Femur (tissue), 1 donor: Measurements from ENCODE around the gene NTN5.
"Not testable (repeated sequence)": the region's sequence is repeated elsewhere in the genome, so short reads cannot be mapped to it uniquely, and the experiment has no call there.

Experiments used
- DNase-seq: peaks from one replicate; pipeline ENCODE4 v3.0.0-alpha.2; 2017

The NTN5 gene, protein sequence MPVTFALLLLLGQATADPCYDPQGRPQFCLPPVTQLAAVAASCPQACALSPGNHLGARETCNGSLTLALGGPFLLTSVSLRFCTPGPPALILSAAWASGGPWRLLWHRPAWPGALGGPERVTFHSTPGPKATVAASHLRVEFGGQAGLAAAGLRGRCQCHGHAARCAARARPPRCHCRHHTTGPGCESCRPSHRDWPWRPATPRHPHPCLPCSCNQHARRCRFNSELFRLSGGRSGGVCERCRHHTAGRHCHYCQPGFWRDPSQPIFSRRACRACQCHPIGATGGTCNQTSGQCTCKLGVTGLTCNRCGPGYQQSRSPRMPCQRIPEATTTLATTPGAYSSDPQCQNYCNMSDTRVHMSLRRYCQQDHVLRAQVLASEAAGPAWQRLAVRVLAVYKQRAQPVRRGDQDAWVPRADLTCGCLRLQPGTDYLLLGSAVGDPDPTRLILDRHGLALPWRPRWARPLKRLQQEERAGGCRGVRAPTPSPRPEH

DNA sequence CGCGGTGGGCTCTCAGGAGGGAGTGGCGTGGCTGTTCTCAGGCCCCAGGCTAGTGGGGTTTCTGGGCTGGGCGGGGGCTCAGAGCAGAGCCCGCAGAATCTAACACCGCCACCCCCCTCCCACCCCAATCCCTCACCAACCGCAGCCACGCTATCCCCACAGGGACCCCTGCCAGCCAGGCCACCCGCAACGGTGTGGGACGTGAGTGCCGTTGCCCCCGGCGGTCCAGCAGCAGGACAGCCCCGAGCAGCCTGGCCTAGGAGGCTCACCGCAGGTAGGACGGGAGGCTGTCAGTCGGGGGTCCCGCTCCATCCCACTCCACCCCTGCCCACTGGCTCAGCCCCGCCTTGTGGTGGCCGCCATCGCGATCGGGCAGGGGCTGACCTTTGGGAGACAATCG lies at the start of gene NTN5:
Gene NTN5 (minus strand): TSS at position 24 of the 400 bp plus-strand sequence. CDS start 2,031 bp downstream, outside the sequence.
- DNase-seq: no peak

DNA sequence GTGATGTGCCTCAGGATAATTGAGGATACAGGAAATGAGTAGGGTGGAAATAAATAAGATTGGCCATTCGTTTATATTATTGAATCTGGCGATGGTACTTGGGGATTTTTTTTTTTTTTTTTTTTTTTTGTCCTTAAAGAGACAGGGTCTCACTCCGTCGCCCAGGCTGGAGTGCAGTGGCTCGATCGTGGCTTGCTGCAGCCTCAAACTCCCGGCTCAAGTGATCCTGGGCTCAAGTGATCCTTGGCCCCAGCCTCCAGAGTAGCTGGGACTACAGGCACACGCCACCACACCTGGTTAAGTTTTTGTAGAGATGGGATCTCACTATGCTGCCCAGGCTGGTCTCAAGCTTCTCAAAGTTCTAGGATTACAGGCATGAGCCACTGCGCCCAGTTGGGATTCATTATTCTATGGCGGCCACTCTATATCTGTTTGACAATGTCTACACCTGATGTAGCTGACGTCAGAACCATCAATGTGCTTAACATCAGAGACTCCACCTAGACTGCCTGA lies 49.4 kb upstream of the NTN5 start:
- DNase-seq: no peak

DNA sequence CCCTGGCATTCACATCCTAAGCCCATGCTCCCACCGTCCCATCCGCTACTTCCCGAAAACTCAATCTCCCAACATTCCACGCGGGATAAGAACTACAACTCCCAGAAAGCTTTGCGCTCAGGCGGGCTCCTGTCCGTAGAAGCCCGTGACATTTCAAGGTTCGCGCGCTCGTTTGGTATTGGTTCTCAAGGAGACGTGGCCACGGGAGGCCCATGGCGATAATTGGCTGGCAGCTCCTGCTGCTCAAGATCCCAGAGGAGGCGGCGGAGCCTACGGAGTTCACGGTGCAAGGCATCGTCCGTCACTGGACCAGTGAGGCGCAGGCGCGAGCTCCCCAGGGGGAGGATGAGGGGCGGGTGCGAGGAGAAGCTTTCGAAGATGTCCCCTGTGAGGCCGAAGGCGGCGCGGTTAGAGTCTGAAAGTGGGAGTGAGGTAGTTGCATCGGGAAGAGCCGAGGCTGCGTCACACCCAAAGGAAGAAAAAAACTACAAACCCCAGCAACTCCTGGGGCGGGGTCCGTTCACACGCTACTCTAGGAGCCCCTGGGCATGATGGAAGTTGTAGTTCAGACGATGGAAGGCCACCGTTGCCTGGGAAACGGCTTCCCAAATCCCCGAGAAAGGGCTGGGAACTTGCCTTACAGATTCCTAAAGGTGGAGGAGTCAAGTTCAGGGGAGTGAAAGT lies 47.9 kb upstream of the NTN5 start:
- peak; percentile 99 for DNase-seq

DNA sequence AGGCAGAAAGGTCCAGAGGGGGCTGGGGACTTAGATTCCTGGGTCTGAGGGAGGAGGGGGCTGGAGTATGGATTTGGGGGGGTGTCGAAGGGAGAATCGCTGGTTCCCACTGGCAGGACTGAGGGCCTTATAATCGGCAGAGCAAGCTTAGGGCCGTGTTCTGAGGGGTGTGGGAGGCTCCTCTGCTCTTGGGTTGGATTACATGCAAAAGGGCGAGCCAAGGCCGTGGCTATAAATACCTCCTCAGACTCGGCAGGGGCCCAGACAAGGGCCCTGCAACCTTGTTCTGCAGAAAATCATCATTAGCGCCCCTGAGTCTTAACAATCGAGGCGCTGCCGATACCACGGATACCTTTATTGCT lies 47.4 kb upstream of the NTN5 start:
- DNase-seq: no peak

DNA sequence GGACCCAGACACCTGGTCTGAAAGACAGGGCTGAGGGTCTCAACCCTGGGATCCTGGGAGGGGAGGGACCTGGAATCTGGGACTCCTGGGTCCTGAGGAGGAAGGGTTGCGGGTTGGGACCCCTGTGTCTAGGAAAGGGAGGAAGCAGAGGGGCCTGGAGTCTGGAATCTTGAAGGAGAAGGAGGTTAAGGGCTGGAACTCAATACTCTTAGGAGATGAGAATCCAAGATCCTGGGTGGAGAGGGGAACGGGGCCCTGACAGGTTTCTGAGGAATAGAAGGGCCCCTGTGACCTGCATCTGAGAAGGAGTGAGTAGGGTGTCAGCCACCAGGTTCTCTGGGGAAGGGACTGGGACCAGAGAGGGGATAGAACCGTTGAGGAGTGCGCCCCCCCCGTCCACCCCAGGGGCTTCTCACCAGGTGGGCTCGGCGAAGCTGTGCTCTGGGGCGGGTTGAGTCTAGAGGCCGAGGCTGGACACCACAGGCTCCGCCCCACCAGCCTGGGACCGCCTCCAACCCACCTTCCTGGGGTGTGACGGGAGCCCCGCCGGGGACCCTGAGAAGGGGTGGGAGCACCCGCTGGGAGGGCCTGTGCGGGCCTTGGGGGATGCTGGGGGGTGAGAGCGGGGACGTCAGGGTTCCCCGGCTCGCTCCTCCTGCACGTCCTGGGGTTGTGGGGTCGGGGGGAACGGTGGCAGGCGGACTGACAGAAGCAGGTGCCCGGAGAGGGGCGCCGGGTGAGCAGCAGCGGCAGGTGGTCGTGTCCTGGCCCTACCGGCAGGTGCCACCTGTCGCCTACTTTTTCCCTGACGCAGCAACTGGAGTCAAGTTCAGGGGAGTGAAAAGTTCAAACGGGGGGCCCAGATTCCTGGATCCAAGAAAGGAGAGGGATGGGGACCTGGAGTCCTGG lies 46.7 kb upstream of the NTN5 start, which contains the start of gene MAMSTR:
Gene MAMSTR (minus strand): TSS at position 463 of the 909 bp plus-strand sequence. CDS start 694 bp downstream, outside the sequence.
- DNase-seq: peak; percentile 84

DNA sequence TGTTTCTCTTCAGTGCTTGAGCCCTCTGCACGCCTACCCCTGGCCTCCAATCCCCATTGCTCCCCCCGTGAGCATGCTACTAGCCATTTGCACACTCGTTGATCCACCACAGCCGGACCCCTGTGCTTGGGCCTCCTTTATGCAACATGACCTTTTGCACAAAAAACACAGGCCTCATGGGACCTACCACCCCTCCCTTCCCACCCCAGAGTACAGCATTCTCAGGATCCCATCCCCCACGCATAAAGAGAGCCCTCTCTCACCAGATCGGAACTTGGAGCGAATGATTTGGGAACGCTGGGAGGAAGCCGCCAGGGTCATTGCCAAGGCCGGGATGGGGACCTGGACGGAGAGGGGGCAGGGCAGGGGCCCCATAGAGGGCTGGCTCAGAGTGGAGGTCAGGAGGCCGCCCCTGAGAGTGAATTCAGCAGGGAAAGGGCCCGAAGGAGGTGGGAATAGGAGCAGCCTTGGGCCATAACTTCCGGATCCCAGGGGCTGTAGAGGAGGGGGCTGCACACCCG lies 46.0 kb upstream of the NTN5 start:
- DNase-seq: peak; percentile 47

DNA sequence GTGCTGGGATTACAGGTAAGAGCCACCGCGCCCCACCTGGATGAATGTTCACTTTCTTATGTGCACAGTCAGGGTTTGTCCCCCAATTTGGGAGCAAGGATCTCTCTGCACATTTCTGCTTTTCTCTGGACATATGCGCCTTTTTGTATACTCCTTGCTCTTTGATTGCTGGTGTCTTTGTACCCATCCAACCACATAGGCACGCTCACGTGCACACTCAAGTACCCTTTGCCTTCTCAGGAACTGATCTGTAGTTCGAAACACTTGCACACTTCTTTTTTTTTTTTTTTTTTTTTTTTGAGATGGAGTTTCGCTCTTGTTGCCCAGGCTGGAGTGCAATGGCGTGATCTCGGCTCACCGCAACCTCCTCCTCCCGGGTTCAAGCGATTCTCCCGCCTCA lies 45.3 kb upstream of the NTN5 start:
- not testable (repeated sequence) for DNase-seq

DNA sequence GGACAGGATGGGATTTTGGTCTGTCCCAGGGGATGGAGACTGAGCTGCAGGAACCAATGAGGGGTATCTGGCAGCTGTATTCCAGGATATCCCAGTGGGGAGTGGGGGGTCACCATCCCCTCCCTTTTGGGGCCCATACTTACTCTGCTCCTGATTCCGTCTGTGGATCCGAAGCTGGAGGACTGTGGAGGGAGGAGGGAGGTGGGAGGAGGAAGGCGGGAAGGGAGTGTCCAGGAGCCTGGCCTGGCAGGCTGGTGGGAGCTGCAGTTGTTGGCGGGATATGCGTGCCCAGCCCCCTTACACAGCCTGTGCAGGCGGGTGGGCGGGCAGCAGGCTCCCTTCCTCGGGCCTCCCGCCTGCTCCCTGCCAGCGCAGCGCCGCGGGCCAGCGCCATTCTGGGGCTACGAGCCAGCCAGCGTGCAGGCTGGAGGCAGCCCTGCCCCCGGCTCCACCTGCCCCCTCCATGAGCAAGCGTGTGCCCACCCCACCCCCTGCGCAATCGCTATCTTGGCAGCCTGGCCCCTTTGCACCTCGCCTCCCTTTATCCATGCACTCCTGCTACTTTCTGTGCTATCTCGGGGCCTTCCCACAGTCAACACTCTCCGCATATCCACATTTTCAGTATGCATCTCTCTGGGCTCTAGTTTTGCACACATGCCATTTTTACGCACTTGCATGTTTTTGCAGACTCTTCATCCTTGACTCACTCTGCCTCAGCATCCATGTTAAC lies 43.9 kb upstream of the NTN5 start:
- peak; percentile 94 for DNase-seq

DNA sequence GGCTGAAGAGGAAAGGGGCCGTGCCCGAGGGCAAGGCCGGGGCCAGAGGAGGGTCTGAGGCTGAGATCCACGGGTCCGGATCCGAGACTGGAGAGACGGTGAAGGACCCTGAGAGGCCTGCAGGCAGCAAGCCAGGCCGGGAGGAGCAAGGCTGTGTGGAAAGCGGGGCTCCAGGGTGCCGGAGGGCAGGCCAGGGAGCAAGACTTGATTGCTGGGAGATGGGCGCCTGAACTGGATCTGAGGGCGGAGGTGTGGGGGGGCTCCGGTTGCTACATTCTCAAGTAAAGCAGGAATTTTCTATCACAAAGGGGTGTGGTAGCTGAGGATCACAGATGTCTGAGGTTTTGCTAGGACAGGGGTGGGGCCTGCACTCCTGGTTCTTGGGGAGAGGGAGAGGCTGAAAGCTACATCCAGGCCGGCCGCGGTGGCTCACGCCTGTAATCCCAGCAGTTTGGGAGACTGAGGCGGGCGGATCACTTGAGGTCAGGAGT lies 42.9 kb upstream of the NTN5 start:
- peak; percentile 54 for DNase-seq

DNA sequence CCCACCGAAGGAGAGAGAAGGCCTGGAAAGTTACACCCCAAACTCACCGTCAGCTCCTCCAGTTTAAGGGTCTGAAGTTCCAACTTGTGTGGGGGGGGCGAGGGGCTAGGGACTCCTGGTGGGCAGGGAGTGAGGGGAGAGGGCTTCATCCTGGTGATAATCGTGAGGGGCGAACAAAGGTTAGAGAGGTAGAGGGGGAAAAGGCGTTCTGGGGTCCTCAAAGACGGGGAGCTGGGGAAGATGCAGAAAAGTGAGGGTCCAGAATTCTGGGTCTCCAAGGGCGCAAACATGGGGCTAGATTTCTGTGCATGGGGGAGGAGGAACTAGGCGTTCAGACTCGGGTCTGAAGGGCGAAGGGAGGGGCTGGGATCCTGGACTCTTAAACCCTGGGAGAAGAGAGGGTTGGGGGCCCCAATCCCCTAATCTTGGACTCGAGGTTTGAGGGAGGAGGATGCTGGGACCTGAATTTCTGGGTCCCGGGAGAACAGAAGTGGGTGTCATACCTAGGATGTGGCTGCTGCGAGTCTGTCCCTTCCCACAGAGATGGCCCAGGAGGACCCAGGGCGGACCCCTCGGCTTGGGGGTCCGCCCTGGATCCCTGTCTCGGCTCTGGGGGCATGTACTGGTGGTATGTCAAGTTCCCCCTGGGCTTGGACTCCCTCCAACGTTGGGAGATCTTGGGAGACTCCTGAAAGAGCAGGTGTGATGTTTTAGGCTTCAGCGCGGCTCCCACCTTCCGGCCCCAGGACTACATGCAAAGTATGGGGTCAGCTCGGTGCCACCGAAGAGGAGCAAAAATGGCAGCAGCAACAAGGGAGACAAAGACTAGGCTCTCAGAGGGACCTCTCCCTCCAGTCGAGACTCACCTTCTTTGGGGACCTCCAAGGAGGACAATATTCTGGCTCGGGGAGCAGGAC lies 42.2 kb upstream of the NTN5 start:
- peak; percentile 49 for DNase-seq

DNA sequence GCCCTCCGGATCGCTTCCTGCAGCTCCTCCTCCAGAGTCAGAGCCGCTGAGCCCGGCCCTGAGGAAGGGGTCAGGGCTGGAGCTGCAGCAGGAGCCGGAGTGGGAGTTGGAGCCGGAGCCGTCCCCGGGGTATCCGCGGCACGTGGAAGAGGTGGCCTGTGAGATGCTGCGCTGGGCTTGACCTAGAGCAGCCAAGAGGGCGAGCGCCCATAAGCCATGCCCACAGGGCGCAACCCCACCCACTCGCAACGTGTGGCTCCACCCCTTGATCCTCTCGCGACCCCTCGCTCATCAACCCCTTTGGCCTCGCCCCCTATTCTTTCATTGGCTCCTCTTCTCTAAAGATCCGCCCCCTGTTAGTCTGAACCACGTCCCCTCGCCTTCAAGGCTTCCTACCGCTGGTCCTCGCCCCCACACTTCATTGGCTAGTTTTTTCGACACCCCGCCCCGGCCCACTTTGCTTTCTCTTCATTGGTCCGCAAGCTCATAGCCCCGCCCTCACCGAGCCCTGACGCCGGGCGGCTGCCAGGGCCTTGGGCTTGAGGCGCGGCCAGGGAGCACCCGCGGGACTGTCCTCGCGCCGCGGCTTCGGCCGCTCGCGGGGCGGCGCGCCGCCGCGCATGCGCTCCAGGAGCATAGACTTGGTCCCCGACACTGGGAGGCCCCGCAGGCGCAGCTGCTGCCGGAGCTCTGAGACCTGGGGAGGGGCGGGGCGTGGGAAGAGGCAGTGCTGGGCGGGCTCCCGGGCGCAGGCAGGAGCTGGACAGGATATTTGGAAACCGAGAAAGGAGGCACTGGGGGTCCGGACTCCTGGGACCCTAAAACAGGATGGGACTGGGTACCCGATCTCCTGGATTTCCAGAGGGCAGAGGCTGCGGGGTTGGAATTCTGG lies 41.3 kb upstream of the NTN5 start:
- peak; percentile 100 for DNase-seq

DNA sequence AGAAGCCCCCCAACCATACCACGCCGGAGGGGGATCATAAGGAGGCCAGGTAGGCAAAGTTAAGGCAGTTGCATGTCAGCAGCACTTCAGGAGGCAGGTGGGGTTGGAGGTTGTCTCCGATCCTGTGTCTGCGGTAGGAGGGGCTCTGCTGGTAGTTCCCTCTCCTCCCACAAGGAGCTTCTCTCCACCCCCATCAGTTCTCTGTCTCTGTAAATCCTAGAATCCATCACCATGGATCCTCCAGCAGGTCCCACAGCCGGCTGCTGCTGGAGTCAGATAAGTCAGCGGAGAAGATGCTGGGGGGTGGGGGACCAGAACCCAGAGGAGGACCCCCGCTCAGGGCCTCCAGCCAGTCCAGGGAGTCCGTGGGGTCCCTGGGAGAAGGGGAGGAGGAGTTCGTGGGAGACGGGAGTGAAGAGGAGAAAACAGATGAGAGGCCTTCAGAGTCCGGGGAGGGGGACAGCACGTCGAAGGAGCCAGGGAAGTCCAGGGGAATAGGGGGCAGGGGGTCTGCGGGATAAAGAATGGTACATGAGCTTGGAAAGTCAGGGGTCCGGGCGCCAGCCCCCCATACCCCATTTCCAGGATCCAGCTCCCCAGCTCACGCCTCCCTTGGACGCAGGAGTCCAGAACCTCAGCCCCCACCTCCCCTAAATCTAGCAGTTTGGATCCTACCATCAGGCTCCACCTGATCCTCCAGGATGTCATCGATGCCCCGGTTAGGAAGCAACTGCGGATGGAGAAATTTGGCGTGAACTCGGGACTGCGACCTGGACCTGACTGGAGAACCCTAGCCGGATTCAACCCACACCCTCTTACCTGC lies 40.4 kb upstream of the NTN5 start:
- peak; percentile 30 for DNase-seq

DNA sequence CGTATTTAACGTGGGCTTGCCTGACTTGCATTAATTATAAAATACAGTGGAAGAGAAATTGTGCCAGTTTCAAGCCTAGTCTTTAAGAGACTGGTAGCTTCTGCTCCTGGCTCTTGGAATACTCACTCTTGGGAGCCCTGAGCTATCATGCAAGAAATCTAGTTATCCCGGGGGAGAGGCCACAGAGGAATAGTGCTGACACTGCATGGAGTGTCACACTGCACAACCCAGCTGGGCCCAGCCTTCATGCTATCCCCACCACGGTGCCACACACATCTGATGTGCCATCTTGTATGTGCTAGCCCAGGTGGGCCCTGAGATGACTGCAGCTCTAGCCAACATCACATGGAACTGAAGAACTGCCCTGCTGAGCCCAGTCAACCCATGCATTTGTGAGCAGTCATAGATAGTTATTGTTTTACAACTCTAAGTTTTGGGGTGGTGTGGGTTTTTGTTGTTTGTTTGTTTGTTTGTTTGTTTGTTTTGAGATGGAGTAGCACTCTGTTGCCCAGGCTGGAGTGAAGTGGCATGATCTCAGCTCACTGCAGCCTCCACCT lies 38.4 kb upstream of the NTN5 start:
- no peak for DNase-seq

DNA sequence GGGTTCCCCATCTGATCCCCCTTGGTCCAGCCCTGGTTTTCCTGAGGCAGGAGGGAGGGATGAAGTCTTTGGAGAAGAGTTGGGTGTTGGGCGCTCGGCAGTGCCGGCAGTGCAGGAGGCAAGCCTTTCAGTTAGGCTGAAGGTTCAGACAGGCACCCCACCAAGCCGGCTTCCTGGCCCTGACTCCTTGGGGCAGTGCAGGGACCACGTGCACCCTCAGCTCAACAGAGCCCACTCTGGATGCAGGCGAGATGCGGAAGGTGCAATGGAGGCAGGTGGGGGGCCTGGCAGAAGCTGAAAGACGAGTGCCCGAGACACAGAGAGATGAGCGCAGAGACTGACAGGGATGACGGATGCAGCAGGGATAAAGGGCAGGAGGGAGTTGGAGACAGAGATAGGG lies 35.7 kb upstream of the NTN5 start:
- no peak for DNase-seq

DNA sequence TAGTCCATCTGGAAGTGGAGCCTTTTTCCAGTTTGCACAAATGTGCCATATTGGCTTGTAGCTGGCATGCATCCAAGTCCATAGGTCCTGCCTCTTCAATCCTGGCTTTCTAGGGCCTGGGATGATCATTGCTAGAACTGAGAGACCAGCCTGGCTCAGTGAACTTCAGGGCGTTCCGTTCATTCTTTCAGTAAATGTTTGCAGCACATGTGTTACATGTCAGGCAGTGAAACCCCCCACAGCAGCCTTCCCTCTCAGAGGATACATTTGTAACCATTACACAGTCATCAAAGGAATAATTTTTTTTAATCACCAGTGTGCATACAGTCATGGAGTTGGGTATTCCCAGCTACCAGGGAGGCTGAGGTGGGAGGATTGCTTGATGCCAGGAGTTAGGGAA lies 32.6 kb upstream of the NTN5 start:
- DNase-seq: no peak

DNA sequence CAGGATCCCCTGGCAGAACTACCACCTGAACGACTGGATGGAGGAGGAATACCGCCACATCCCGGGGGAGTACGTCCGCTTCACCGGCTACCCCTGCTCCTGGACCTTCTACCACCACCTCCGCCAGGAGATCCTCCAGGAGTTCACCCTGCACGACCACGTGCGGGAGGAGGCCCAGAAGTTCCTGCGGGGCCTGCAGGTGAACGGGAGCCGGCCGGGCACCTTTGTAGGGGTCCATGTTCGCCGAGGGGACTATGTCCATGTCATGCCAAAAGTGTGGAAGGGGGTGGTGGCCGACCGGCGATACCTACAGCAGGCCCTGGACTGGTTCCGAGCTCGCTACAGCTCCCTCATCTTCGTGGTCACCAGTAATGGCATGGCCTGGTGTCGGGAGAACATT lies 30.5 kb upstream of the NTN5 start:
- no peak for DNase-seq

DNA sequence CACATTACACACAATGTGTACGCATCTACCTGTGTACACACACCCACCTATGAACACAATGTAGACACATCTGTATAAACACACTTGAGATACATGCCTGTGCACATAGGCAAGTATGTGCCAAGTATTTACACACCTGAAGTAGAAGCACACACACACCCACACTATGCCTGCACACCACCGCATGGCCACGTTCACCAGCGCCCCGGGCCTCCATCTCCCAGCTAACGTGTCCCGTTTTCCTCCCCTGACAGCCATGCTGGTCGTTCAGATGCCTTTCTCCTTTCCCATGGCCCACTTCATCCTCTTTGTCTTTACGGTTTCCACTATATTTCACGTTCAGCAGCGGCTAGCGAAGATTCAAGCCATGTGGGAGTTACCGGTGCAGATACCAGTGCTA lies 29.9 kb upstream of the NTN5 start:
- DNase-seq: no peak

DNA sequence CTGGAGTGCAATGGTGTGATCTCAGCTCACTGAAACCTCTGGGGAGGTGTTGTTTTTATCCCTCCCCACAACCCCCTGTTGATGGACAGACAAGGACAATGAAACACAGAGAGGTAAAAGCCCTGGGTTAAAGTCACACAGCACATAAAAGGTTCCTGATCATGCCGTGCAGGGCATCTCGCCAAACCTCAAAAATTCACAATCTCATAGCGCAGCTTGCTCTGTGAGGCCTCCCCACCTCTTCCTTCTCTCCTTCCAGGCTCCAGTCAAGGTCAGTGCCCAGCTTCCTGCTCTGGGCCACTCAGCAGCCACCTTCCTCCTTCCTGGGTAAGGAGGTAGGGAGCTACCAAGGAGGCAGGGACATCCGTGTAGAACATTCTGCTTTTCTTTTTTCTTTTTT lies 25.2 kb upstream of the NTN5 start:
- DNase-seq: no peak
